K562 (cell line): ENCODE measurements around the gene OPCML. TPM values are rescaled to one million over a fixed set of nuclear protein-coding genes. Genes with fewer than 3 reads are reported as not detected.

ENCODE experiments used
- CBFA2T3 ChIP-seq: fragments of 450-650 bp; IDR thresholded peaks from 2 replicates; pipeline ENCODE4 v1.6.1; 2017
- CHD7 ChIP-seq: fragments of 200-600 bp; sonication (generic); IDR thresholded peaks from one replicate; pipeline ENCODE4 v1.6.1; 2012; ENCODE audit warnings: mild to moderate bottlenecking, low read depth, low read length, inconsistent platforms
- CXXC5 ChIP-seq: fragments of 250-450 bp; sonication (Bioruptor Pico); IDR thresholded peaks from 2 replicates; pipeline ENCODE4 v1.8.0; 2022; ENCODE audit warnings: inconsistent platforms, mild to moderate bottlenecking, moderate library complexity
- ESRRB ChIP-seq: fragments of 250-450 bp; sonication (Bioruptor Pico); IDR thresholded peaks from 2 replicates; pipeline ENCODE4 v1.5.0; 2020; ENCODE audit warnings: mild to moderate bottlenecking, moderate library complexity, borderline replicate concordance
- ETV1 ChIP-seq: fragments of 450-650 bp; conservative IDR thresholded peaks from 2 replicates; pipeline ENCODE4 v1.6.1; 2016; ENCODE audit warnings: missing genetic modification characterization, control low read depth, low read depth, missing compliant biosample characterization
- ZNF121 ChIP-seq: sonication (generic); formaldehyde crosslinking; conservative IDR thresholded peaks from 2 replicates; pipeline ENCODE4 v1.8.0; 2022; ENCODE audit warnings: missing genetic modification reagents
- ZNF212 ChIP-seq: fragments of 450-650 bp; formaldehyde crosslinking; IDR thresholded peaks from 2 replicates; pipeline ENCODE4 v1.4.0; 2020; ENCODE audit warnings: mild to moderate bottlenecking
- polyA plus RNA-seq, 8 experiments: library from polyadenylated mRNA; depleted of rRNA in 4 of 8; stranded (reverse) in 5 of 8; unstranded in 3 of 8; fragments of >200 nt; fragmentation: Nextera tagmentation in 2 of 8; fragmentation: Illumina TruSeq in 1 of 8; extraction: Ambion mirVana in 2 of 8; extraction: Trizol in 1 of 8; gene quantifications; 2 replicates each; pipeline versions ENCODE4 v1.2.1 to v1.2.3, GENCODE V29; 2011 to 2014; ENCODE audit warnings: inconsistent platforms in 1 of 8, missing spikeins in 1 of 8
- total RNA-seq, 7 experiments: library from RNA; depleted of rRNA in 6 of 7; stranded (reverse); fragments of >200 nt in 6 of 7; fragmentation: Illumina TruSeq in 2 of 7; extraction: Trizol in 2 of 7; gene quantifications; 2 replicates each; pipeline versions ENCODE4 v1.2.1 to v1.2.3, GENCODE V29; 2011 to 2021; ENCODE audit warnings: low replicate concordance in 1 of 7

The OPCML gene
- total and polyA plus RNA-seq, 9 of the 15 experiments (the other 6 are each of a cell fraction or from before 2014, with no cell fraction given) = not detected

DNA sequence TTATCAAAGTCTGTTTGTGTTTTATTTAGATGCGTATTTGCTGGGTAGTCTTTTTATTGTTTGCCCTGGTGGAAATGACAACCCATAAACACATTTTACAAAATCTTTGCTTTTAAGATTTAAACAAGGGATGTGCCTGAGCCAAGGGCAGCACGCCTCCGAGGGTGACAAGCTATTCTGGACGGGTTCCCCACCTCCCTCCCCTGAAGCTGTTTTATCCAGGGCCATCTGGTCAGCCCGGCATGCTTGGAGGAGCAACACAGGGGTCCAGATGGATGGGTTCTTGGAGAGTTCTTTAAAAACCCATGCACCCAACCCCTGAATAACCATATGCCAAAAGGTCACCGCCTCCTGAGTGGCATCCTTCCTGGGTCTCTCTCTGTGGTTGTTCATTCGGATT, 408.9 kb downstream of the OPCML start (continued):
- TF ChIP-seq CHD7 (no peak), ESRRB (no peak), CXXC5 (CRISPR knock-in tag) (no peak), ZNF212 (CRISPR knock-in tag) (no peak), ZNF121 (no peak), ETV1 (tag) (no peak), CBFA2T3 (no peak)
